Fibroblast of skin of right quadriceps (primary cell): Measurements from ENCODE around the gene ZNF672.
"Not testable (repeated sequence)": the region's sequence is repeated elsewhere in the genome, so short reads cannot be mapped to it uniquely, and the experiment has no call there.

Experiments used
- DNase-seq: peaks from one replicate; pipeline ENCODE4 v3.0.0-alpha.2; 2013

The ZNF672 gene

GRCh38 chr1:248837781-248838356, at the start of gene ZNF672:
Gene ZNF672, plus strand, starts transcription at chr1:248838224. Its CDS starts 9,051 bp downstream, at chr1:248847275.
- DNase-seq: peak; percentile 96

- no peak for DNase-seq
Observed at GRCh38 chr1:248788327-248788726, 49.7 kb upstream of the ZNF672 start.

GRCh38 chr1:248789337-248789736, 48.7 kb upstream of the ZNF672 start:
- not testable (repeated sequence) for DNase-seq

GRCh38 chr1:248790456-248790855, 47.6 kb upstream of the ZNF672 start:
- DNase-seq: no peak

GRCh38 chr1:248791010-248791409, 47.0 kb upstream of the ZNF672 start:
- no peak for DNase-seq

- no peak for DNase-seq
Observed at GRCh38 chr1:248792342-248792741, 45.7 kb upstream of the ZNF672 start.

- DNase-seq: no peak
Observed at GRCh38 chr1:248793592-248793991, 44.4 kb upstream of the ZNF672 start.

- not testable (repeated sequence) for DNase-seq
Observed at GRCh38 chr1:248794663-248795062, 43.4 kb upstream of the ZNF672 start.

GRCh38 chr1:248798791-248799190, 39.2 kb upstream of the ZNF672 start:
- no peak for DNase-seq

GRCh38 chr1:248800459-248800858, 37.6 kb upstream of the ZNF672 start:
- DNase-seq: no peak

GRCh38 chr1:248802454-248802853, 35.6 kb upstream of the ZNF672 start:
- no peak for DNase-seq

GRCh38 chr1:248803501-248803900, 34.5 kb upstream of the ZNF672 start:
- not testable (repeated sequence) for DNase-seq

GRCh38 chr1:248804771-248805681, 33.0 kb upstream of the ZNF672 start:
- no peak for DNase-seq

GRCh38 chr1:248805876-248806275, 32.1 kb upstream of the ZNF672 start:
- no peak for DNase-seq

- DNase-seq: no peak
Observed at GRCh38 chr1:248807067-248807737, 30.8 kb upstream of the ZNF672 start.

GRCh38 chr1:248808876-248809275, 29.1 kb upstream of the ZNF672 start:
- DNase-seq: no peak

GRCh38 chr1:248810000-248810726, 27.9 kb upstream of the ZNF672 start:
- no peak for DNase-seq

GRCh38 chr1:248810727-248811513, 27.1 kb upstream of the ZNF672 start:
- DNase-seq: no peak

- no peak for DNase-seq
Observed at GRCh38 chr1:248811514-248812490, 26.2 kb upstream of the ZNF672 start.

GRCh38 chr1:248812736-248813425, 25.1 kb upstream of the ZNF672 start:
- DNase-seq: no peak
